Nephron (organoid): Measurements from ENCODE around the gene CCDC40.
A peak's percentile ranks its signal among the peaks of the same experiment; 100 is the strongest.

ENCODE experiments used
- H3K27ac Mint-ChIP-seq, 3 experiments: 2 replicates each; pipeline ENCODE4 v1.8.0; 2020; ENCODE audit warnings: mixed read lengths in 3 of 3, mild to moderate bottlenecking in 2 of 3, moderate library complexity in 1 of 3
- H3K27me3 Mint-ChIP-seq: 2 replicates; pipeline ENCODE4 v1.8.0; 2021; ENCODE audit warnings: low read depth, mild to moderate bottlenecking, moderate library complexity, mixed read lengths
- H3K36me3 Mint-ChIP-seq: 2 replicates; pipeline ENCODE4 v1.8.0; 2020; ENCODE audit warnings: low read depth, mixed read lengths
- H3K4me1 Mint-ChIP-seq: 2 replicates; pipeline ENCODE4 v1.8.0; 2020; ENCODE audit warnings: mixed read lengths
- H3K4me3 Mint-ChIP-seq, 3 experiments: 2 replicates each; pipeline ENCODE4 v1.8.0; 2020; ENCODE audit warnings: mild to moderate bottlenecking in 3 of 3, mixed read lengths in 3 of 3, moderate library complexity in 2 of 3
- H3K9me3 Mint-ChIP-seq: 2 replicates; pipeline ENCODE4 v1.8.0; 2020; ENCODE audit warnings: mixed read lengths
- TF ChIP-seq, protein P1 (sequence below), 3 experiments: fragments of 200-600 bp; sonication (generic); IDR thresholded peaks; one replicate each; pipeline ENCODE4 v1.5.0; 2021; ENCODE audit warnings: antibody characterized with exemption in 3 of 3; ENCODE audit not compliant: unreplicated experiment in 3 of 3

The CCDC40 gene

DNA sequence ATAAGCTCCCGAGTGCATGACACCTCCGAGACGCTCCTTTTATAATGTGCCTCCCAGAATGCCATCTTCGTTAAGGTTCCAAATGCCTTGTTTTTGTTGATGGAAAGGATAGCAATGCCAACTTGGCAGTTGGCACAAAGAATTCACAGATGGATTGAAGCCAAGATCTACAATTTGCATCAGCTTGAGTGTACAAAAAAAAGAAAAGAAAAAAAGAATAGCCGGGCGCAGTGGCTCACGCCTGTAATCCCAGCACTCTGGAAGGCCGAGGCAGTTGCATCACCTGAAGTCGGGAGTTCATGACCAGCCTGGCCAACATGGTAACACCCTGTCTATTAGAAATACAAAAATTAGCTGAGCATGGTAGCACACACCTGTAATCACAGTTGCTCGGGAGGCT lies 8.4 kb upstream of the CCDC40 start:
- peak overlapping the region in 1 of 3 experiments; percentile 19 for H3K4me3 Mint-ChIP-seq
- H3K9me3 Mint-ChIP-seq = no peaks in the 10 kb centered on the region
- H3K27ac Mint-ChIP-seq = peak overlapping the region in 1 of 3 experiments; percentile 30
- H3K36me3 Mint-ChIP-seq = peaks cover 5% of the 10 kb centered on the region
- TF ChIP-seq, protein P1, sequence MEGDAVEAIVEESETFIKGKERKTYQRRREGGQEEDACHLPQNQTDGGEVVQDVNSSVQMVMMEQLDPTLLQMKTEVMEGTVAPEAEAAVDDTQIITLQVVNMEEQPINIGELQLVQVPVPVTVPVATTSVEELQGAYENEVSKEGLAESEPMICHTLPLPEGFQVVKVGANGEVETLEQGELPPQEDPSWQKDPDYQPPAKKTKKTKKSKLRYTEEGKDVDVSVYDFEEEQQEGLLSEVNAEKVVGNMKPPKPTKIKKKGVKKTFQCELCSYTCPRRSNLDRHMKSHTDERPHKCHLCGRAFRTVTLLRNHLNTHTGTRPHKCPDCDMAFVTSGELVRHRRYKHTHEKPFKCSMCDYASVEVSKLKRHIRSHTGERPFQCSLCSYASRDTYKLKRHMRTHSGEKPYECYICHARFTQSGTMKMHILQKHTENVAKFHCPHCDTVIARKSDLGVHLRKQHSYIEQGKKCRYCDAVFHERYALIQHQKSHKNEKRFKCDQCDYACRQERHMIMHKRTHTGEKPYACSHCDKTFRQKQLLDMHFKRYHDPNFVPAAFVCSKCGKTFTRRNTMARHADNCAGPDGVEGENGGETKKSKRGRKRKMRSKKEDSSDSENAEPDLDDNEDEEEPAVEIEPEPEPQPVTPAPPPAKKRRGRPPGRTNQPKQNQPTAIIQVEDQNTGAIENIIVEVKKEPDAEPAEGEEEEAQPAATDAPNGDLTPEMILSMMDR (IDR thresholded peaks at IDR 0.05; ENCODE audit: unreplicated experiment in 3 of 3) = no peak
- H3K27me3 Mint-ChIP-seq = no peaks in the 10 kb centered on the region
- peaks cover 65% of the 10 kb centered on the region for H3K4me1 Mint-ChIP-seq

DNA sequence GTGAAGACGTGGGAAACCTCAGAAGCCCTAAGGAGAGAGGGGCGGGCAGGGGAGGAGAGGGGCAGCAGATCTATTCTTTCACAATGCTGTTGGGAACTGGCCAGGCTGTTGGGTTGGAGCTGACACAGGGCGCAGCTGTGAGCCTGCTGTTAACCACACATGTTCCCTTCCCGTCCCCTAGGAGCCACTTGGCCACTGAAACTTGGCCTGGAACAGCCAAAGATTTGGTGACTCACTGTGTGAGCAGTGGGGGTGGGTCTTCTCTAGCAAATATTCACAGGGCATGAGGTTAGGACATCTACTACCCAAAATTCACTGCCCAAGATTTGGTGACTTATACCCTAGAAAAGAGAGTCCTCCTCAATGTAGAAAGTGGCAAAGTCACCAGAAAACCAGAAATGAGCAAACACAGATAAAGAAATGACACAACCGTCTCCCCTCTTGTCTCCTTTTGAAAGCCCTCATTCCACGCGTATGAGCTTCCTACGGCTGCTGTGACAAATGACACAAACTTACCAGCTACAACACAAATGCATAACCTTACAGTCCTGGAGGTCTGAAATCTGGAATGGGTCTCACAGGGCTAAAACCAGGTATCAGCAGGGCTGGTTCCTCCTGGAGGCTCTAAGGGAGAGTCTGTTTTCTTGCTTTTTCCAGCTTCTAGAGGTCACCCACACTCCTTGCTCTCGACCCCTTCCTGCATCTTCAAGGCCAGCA lies 7.0 kb upstream of the CCDC40 start:
- H3K36me3 Mint-ChIP-seq = peaks cover 5% of the 10 kb centered on the region
- TF ChIP-seq, protein P1 (IDR thresholded peaks at IDR 0.05; ENCODE audit: unreplicated experiment in 3 of 3) = no peak
- H3K27me3 Mint-ChIP-seq = no peaks in the 10 kb centered on the region
- no peaks in the 10 kb centered on the region for H3K9me3 Mint-ChIP-seq
- H3K4me3 Mint-ChIP-seq = peak overlapping the region in 1 of 3 experiments; percentile 76
- peak overlapping the region; percentile 84 to 91 (median 88) for H3K27ac Mint-ChIP-seq
- H3K4me1 Mint-ChIP-seq = peaks cover 68% of the 10 kb centered on the region

DNA sequence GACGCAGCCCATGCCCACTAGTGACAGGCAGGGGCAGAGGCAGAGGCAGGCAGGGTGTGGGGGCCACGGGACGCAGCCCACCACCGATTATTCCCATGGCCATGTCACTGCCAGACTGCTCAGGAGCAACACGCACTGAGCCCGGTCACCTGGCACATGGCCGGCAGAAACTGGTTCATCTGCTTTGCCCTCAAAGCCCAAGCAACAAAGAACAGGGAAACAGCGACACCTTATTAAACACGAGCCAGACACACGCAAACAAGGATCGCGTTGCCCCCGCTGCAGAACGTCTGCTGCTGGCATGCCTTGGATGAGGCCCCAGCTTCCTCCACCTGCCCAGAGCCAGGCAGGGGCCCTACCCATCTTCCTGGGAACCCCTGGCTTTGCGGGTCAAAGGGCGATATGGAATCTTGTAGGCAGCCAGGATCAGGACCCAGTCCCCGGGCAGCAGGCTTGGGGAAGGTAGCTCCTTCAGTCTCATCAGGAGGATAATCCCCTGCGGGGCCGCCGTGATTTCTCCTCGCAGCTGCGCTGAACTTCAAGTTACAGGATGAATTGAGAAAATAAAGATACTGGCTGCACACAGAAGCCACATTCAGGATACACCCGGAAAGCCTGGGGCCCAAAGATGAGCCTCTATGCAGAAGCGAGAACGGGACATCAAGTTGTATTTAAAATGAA lies 5.6 kb upstream of the CCDC40 start:
- Mint-ChIP-seq H3K27me3 (no peaks in the 10 kb centered on the region), H3K4me1 (peaks cover 71% of the 10 kb centered on the region), H3K27ac (peak overlapping the region; percentile 26 to 42 (median 27)), H3K4me3 (peak overlapping the region in 1 of 3 experiments; percentile 65), H3K9me3 (no peaks in the 10 kb centered on the region), H3K36me3 (peaks cover 5% of the 10 kb centered on the region)
- TF ChIP-seq, protein P1 (IDR thresholded peaks at IDR 0.05; ENCODE audit: unreplicated experiment in 3 of 3) = no peak

DNA sequence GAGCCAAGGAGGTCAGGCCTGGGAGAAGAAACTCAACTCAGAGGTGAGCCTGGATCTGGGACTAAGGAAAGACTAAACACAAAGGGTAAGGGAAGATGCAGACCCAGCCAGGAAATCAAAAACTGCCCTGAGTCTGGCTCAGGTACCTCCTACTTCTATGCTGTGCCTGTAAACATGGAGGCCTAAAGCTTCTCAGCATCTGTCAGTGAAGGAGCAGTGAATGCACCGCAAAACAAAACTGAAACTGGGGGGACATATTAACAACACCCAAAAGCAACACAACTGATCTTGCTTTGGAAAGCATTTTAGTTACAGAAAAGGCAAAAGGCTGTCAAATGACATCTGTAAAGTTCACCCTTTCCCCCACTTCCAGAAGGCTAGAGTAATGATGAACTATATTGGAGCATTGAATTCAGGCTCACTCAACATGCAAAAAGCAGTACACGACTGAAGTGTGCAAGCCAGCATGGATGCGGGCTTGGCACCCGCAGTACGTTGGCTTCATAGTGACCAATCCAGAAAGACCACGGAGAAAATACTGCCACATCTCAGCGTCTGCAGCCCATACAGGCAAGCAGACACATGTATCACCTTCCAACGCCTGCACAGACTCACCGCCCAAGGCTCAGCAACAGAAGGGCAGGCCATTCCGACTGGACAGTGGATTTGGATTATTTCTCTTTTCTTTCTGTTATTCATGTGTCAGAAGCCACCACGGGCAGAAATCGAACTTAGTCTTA lies 4.6 kb upstream of the CCDC40 start:
- Mint-ChIP-seq H3K9me3 (no peaks in the 10 kb centered on the region), H3K27me3 (no peaks in the 10 kb centered on the region), H3K4me1 (peaks cover 61% of the 10 kb centered on the region), H3K4me3 (peak overlapping the region; percentile 46 to 65 (median 53)), H3K27ac (peak overlapping the region; percentile 24 to 42 (median 27)), H3K36me3 (peaks cover 5% of the 10 kb centered on the region)
- TF ChIP-seq, protein P1 (IDR thresholded peaks at IDR 0.05; ENCODE audit: unreplicated experiment in 3 of 3) = no peak

DNA sequence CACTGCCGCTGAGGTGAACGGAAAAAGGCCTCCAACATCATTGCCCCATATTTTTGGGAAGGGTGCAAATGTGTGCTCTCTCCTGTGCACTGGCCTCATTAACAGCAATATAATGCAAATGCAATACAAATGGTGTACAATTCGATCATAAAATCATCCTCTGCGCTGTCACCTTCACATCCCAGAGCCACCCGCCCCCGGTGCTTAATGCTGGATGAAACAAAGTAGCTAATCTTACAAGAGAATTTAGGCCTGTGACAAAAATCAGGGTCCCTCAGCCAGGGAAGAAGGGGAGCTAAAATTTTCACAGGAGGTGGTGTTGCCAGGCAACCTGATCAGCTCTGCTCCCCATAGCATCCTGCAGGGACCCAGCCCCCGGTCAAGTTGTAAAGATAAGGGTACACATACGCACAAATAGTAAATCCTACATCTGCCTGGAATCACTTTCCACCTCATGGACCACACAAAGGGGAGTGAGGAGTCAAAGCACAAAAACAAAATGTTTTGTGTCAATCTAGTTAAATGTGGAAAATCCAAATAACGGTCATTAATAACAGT lies 3.7 kb upstream of the CCDC40 start:
- TF ChIP-seq, protein P1 (IDR thresholded peaks at IDR 0.05; ENCODE audit: unreplicated experiment in 3 of 3) = no peak
- H3K36me3 Mint-ChIP-seq = peaks cover 5% of the 10 kb centered on the region
- H3K27ac Mint-ChIP-seq = peak overlapping the region in 1 of 3 experiments; percentile 32
- H3K9me3 Mint-ChIP-seq = no peaks in the 10 kb centered on the region
- H3K27me3 Mint-ChIP-seq = no peaks in the 10 kb centered on the region
- peaks cover 62% of the 10 kb centered on the region for H3K4me1 Mint-ChIP-seq
- peak overlapping the region; percentile 55 to 65 (median 62) for H3K4me3 Mint-ChIP-seq
